ENCODE results near the gene PNPLA7.

PNPLA7 gene

GRCh38 chr9:137429546-137429890 is 120.7 kb downstream of the PNPLA7 start:
- H3K4me3 ChIP-seq (ENCODE audit: control insufficient read depth, low read depth, low read length), result no peak overlapping the region
- DNase-seq (ENCODE audit: low read depth), result no peak
- TF ChIP-seq, protein P1, sequence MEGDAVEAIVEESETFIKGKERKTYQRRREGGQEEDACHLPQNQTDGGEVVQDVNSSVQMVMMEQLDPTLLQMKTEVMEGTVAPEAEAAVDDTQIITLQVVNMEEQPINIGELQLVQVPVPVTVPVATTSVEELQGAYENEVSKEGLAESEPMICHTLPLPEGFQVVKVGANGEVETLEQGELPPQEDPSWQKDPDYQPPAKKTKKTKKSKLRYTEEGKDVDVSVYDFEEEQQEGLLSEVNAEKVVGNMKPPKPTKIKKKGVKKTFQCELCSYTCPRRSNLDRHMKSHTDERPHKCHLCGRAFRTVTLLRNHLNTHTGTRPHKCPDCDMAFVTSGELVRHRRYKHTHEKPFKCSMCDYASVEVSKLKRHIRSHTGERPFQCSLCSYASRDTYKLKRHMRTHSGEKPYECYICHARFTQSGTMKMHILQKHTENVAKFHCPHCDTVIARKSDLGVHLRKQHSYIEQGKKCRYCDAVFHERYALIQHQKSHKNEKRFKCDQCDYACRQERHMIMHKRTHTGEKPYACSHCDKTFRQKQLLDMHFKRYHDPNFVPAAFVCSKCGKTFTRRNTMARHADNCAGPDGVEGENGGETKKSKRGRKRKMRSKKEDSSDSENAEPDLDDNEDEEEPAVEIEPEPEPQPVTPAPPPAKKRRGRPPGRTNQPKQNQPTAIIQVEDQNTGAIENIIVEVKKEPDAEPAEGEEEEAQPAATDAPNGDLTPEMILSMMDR (conservative IDR thresholded peaks at IDR 0.05; ENCODE audit: control insufficient read depth, insufficient read depth, low read depth, low read length), result no peak

- DNase-seq (ENCODE audit: low read depth), result no peak
- no peak overlapping the region for H3K4me3 ChIP-seq (ENCODE audit: control insufficient read depth, low read depth, low read length)
- TF ChIP-seq, protein P1 (conservative IDR thresholded peaks at IDR 0.05; ENCODE audit: control insufficient read depth, insufficient read depth, low read depth, low read length), result no peak
Observed at GRCh38 chr9:137428841-137429545, 121.2 kb downstream of the PNPLA7 start.

DNA sequence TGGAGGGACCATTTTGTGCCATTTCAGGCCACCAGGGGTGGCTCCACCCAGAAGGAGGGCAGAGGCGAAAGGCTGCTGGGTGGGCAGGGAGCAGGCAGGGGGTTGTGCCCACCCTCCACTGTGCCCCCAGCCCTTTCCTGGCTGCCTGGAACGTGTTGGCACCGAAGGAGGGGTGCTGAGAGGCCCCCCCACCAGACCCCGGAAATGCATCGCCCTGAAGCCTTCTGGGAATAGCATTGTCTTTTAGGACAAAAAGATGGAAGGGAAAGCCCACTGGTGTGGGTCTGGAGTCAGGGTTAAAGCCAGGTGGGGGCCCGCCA is 121.9 kb downstream of the PNPLA7 start:
- DNase-seq (ENCODE audit: low read depth), result no peak
- TF ChIP-seq, protein P1 (conservative IDR thresholded peaks at IDR 0.05; ENCODE audit: control insufficient read depth, insufficient read depth, low read depth, low read length), result no peak
- H3K4me3 ChIP-seq (ENCODE audit: control insufficient read depth, low read depth, low read length), result no peak overlapping the region

DNA sequence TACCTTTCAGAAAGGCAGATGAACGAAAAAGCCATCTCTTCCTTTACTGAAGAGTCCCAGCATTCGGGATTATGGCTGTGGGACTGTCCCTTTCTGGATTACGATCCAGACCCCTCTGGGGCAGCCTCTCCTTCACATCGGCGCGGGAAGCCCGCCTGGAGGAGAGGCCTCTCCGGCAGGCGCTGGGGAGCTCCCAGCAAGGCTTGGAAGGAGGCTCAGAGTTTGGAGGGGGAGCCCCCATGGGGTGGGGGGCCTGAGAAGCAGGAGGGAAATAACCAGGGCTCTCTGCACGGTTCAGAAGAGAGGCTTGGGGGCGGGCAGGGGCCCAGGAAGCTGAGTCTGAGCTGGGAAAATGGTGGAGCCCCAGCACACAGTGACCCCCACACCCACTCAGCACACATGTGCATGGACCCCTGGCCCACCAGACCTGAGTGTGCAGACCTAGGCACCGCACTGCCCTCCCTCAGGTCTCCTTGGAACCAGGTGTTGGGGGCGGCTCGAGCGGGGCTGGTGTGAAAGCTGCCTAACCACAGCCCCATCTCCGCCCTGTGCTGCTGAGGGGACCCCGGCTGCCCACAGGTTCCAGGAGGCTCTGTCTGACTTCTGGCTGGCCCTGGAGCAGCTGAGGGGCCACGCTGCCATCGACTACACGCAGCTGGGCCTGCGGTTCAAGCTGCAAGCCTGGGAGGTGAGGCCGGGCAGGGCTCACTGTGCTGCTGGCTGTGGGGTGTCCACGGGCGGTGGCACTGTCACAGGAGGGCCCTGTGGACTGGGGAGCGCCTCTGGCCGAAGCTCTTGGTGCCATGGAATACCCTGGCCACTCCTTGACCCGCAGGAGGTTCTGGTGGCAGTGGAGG is 122.5 kb downstream of the PNPLA7 start:
- TF ChIP-seq, protein P1 (conservative IDR thresholded peaks at IDR 0.05; ENCODE audit: control insufficient read depth, insufficient read depth, low read depth, low read length), result no peak
- H3K4me3 ChIP-seq (ENCODE audit: control insufficient read depth, low read depth, low read length), result no peak overlapping the region
- DNase-seq (ENCODE audit: low read depth), result no peak

GRCh38 chr9:137426018-137426681 is 124.1 kb downstream of the PNPLA7 start:
- TF ChIP-seq, protein P1 (conservative IDR thresholded peaks at IDR 0.05; ENCODE audit: control insufficient read depth, insufficient read depth, low read depth, low read length), result no peak
- no peak for DNase-seq (ENCODE audit: low read depth)
- no peak overlapping the region for H3K4me3 ChIP-seq (ENCODE audit: control insufficient read depth, low read depth, low read length)

- TF ChIP-seq, protein P1 (conservative IDR thresholded peaks at IDR 0.05; ENCODE audit: control insufficient read depth, insufficient read depth, low read depth, low read length), result no peak
- peak overlapping the region; percentile 16 for H3K4me3 ChIP-seq (ENCODE audit: control insufficient read depth, low read depth, low read length)
- no peak for DNase-seq (ENCODE audit: low read depth)
Observed at GRCh38 chr9:137423514-137424291, 126.5 kb downstream of the PNPLA7 start.

Data from fibroblast of mammary gland (primary cell).